Gastrocnemius medialis (tissue), 4 donors: Measurements from ENCODE around the gene COL4A1. TPM values are rescaled to one million over a fixed set of nuclear protein-coding genes. Genes with fewer than 3 reads are reported as not detected.
A peak's percentile ranks its signal among the peaks of the same experiment; 100 is the strongest.

ENCODE experiments used
- ATAC-seq, 2 donors: fragments of 150-250 bp; one replicate each; pipeline ENCODE4 v1.9.1; 2016
- DNase-seq, 2 donors: peaks; one replicate each; pipeline ENCODE4 v3.0.0-alpha.2; 2019
- H3K27ac ChIP-seq, 4 donors: fragments of 200-600 bp; sonication (generic); 1 replicate in 1 of 4; 2 replicates in 3 of 4; pipeline ENCODE4 v1.5.1; 2016 to 2018; ENCODE audit warnings: mild to moderate bottlenecking in 2 of 4, moderate library complexity in 1 of 4
- H3K27me3 ChIP-seq, 3 donors: fragments of 200-600 bp; sonication (generic) in 2 of 3; 1 replicate in 1 of 3; 2 replicates in 2 of 3; pipeline versions ENCODE4 v1.5.1 to v1.6.0; 2016 to 2019; ENCODE audit warnings: mild to moderate bottlenecking in 1 of 3, moderate library complexity in 1 of 3
- H3K36me3 ChIP-seq, 2 donors: fragments of 200-600 bp; sonication (generic) in 1 of 2; one replicate each; pipeline ENCODE4 v1.5.1; 2017 to 2018
- H3K4me1 ChIP-seq, 2 donors: fragments of 200-600 bp; sonication (generic) in 1 of 2; one replicate each; pipeline ENCODE4 v1.5.1; 2016 to 2017; ENCODE audit warnings: mild to moderate bottlenecking in 2 of 2
- H3K4me3 ChIP-seq, 4 donors: fragments of 200-600 bp; sonication (generic) in 3 of 4; 1 replicate in 1 of 4; 2 replicates in 3 of 4; pipeline ENCODE4 v1.5.1; 2016 to 2019; ENCODE audit warnings: mild to moderate bottlenecking in 2 of 4
- H3K9me3 ChIP-seq, 3 donors: fragments of 200-600 bp; sonication (generic) in 2 of 3; 1 replicate in 1 of 3; 2 replicates in 2 of 3; pipeline ENCODE4 v1.5.1; 2016 to 2019
- CTCF ChIP-seq, 5 experiments: fragments of 450-650 bp in 3 of 5; fragments of 200-600 bp in 2 of 5; sonication (generic) in 2 of 5; IDR thresholded peaks in 4 of 5; conservative IDR thresholded peaks in 1 of 5; 1 replicate in 4 of 5; 2 replicates in 1 of 5; pipeline ENCODE4 v1.5.1; 2016 to 2019; ENCODE audit warnings: antibody characterized with exemption in 5 of 5, mild to moderate bottlenecking in 3 of 5, moderate library complexity in 3 of 5
- POLR2A ChIP-seq, 2 donors: fragments of 450-650 bp; IDR thresholded peaks; one replicate each; pipeline ENCODE4 v1.6.1; 2017; ENCODE audit warnings: antibody characterized with exemption in 2 of 2, mild to moderate bottlenecking in 2 of 2, moderate library complexity in 2 of 2
- in situ Hi-C, 4 donors: fragments of 200-750 bp; cut with MboI; loops; one replicate each; pipeline versions ENCODE4 v1.15.0 to v1.8.0; 2017; ENCODE audit warnings: low sequenced_read_pairs in 4 of 4
- intact Hi-C: fragments of 100-400 bp; cut with DNase I; formaldehyde crosslinking; loops from one replicate; pipeline ENCODE4 v1.15.1; 2023; ENCODE audit warnings: low total_unique reads
- total RNA-seq, 4 donors: library from RNA; depleted of rRNA; stranded (reverse); fragments of >200 nt; gene quantifications; one replicate each; pipeline versions ENCODE4 v1.1.0 to v1.2.3, GENCODE V29; 2016

Gene COL4A1
- total RNA-seq, 4 donors from 2014 or later = 60.5 to 127 (median 120) TPM

GRCh38 chr13:110231348-110232047 is 75.5 kb downstream of the COL4A1 start:
- H3K36me3 ChIP-seq = no peaks in the 10 kb centered on the region
- H3K27me3 ChIP-seq = peaks cover 0 to 7% (median 0%) of the 10 kb centered on the region in 3 donors
- no peak for DNase-seq
- intact Hi-C loops (no loop called here), in situ Hi-C loops (loop anchor here in 2 of 4 donors (5.0 to 25.0 kb wide), 2 partner anchors 181 kb away; no protein-coding TSS in a partner anchor)
- H3K9me3 ChIP-seq = no peaks in the 10 kb centered on the region
- peaks cover 6 to 45% of the 10 kb centered on the region in 2 donors for H3K4me1 ChIP-seq
- TF ChIP-seq CTCF (IDR thresholded peaks at IDR 0.05 in 4 of 5, conservative IDR thresholded peaks at IDR 0.05 in 1 of 5) (no peak), POLR2A (IDR thresholded peaks at IDR 0.05) (no peak)
- no peak for ATAC-seq
- H3K27ac ChIP-seq = peak overlapping the region; percentile 54 to 79 (median 74)
- H3K4me3 ChIP-seq = no peak overlapping the region

- H3K27me3 ChIP-seq = peaks cover 0 to 7% (median 0%) of the 10 kb centered on the region in 3 donors
- intact Hi-C loops = no loop called here
- in situ Hi-C loops = loop anchor here in 2 of 4 donors (5.0 to 25.0 kb wide), 2 partner anchors 181 kb away; no protein-coding TSS in a partner anchor
- no peak for ATAC-seq
- H3K4me1 ChIP-seq = peaks cover 6 to 41% of the 10 kb centered on the region in 2 donors
- H3K4me3 ChIP-seq = no peak overlapping the region
- no peaks in the 10 kb centered on the region for H3K9me3 ChIP-seq
- TF ChIP-seq POLR2A (IDR thresholded peaks at IDR 0.05) = no peak
- no peak for TF ChIP-seq CTCF (IDR thresholded peaks at IDR 0.05 in 4 of 5, conservative IDR thresholded peaks at IDR 0.05 in 1 of 5)
- no peak for DNase-seq
- H3K36me3 ChIP-seq = no peaks in the 10 kb centered on the region
- peak overlapping the region; percentile 18 to 79 (median 74) for H3K27ac ChIP-seq
Observed at GRCh38 chr13:110230661-110231347, 76.2 kb downstream of the COL4A1 start.

- in situ Hi-C loops = loop anchor here in 3 of 4 donors (5.0 to 25.0 kb wide), 3 partner anchors 182 to 185 kb away; no protein-coding TSS in a partner anchor
Observed at GRCh38 chr13:110229905-110230563, 76.9 kb downstream of the COL4A1 start.

More at GRCh38 chr13:110229905-110230563, 76.9 kb downstream of the COL4A1 start:
- H3K4me3 ChIP-seq = no peak overlapping the region
- intact Hi-C loops = loop anchor here (5.0 kb wide), 1 partner anchor 72 kb away; no protein-coding TSS in a partner anchor
- H3K36me3 ChIP-seq = no peaks in the 10 kb centered on the region
- DNase-seq (no peak), ATAC-seq (no peak)
- H3K9me3 ChIP-seq = no peaks in the 10 kb centered on the region
- H3K4me1 ChIP-seq = peaks cover 11 to 41% of the 10 kb centered on the region in 2 donors
- H3K27ac ChIP-seq = peak overlapping the region; percentile 12 to 69 (median 66)
- no peak for TF ChIP-seq CTCF (IDR thresholded peaks at IDR 0.05 in 4 of 5, conservative IDR thresholded peaks at IDR 0.05 in 1 of 5)
- no peak for TF ChIP-seq POLR2A (IDR thresholded peaks at IDR 0.05)
- H3K27me3 ChIP-seq = peaks cover 0 to 7% (median 0%) of the 10 kb centered on the region in 3 donors
